Thymus (tissue), 11 donors: ENCODE measurements around the gene FDX1. TPM values are rescaled to one million over a fixed set of nuclear protein-coding genes. Genes with fewer than 3 reads are reported as not detected.
"Not testable (repeated sequence)": the region's sequence is repeated elsewhere in the genome, so short reads cannot be mapped to it uniquely, and the experiment has no call there.

ENCODE experiments used
- DNase-seq, 9 donors: peaks; one replicate each; pipeline ENCODE4 v3.0.0-alpha.2; 2013; ENCODE audit warnings: low spot score in 9 of 9, low read depth in 6 of 9, missing footprints in 1 of 9
- H3K27ac ChIP-seq, 2 donors: one replicate each; pipeline ENCODE4 v1.5.1; 2013; ENCODE audit warnings: control low read depth in 1 of 2, low read depth in 1 of 2, low read length in 1 of 2, mild to moderate bottlenecking in 1 of 2, moderate library complexity in 1 of 2
- H3K27me3 ChIP-seq, 2 donors: one replicate each; pipeline ENCODE4 v1.5.1; 2013; ENCODE audit warnings: low read length in 1 of 2; ENCODE audit not compliant: control insufficient read depth in 2 of 2, insufficient read depth in 1 of 2
- H3K36me3 ChIP-seq, 2 donors: one replicate each; pipeline ENCODE4 v1.5.1; 2013; ENCODE audit warnings: low read length in 1 of 2, mild to moderate bottlenecking in 1 of 2, moderate library complexity in 1 of 2; ENCODE audit not compliant: control insufficient read depth in 2 of 2, insufficient read depth in 2 of 2
- H3K4me1 ChIP-seq, 2 donors: one replicate each; pipeline ENCODE4 v1.5.1; 2013; ENCODE audit warnings: low read length in 2 of 2; ENCODE audit not compliant: control insufficient read depth in 2 of 2, insufficient read depth in 2 of 2
- H3K4me3 ChIP-seq, 2 donors: one replicate each; pipeline ENCODE4 v1.5.1; 2013; ENCODE audit warnings: low read length in 2 of 2, control low read depth in 1 of 2, mild to moderate bottlenecking in 1 of 2
- H3K9me3 ChIP-seq, 2 donors: one replicate each; pipeline ENCODE4 v1.5.1; 2013; ENCODE audit warnings: low read length in 1 of 2, mild to moderate bottlenecking in 1 of 2; ENCODE audit not compliant: control insufficient read depth in 2 of 2, insufficient read depth in 1 of 2
- WGBS: extraction: QIAGEN DNeasy Blood & Tissue Kit; methylation state at CpG from one replicate; pipeline ENCODE4 v1.1.7; 2013; 5-methylcytosine and 5-hydroxymethylcytosine counted together
- polyA plus RNA-seq: library from polyadenylated mRNA; stranded (reverse); fragments of 200-250 nt; gene quantifications from one replicate; pipeline ENCODE4 v1.2.3, GENCODE V29; 2013
- total RNA-seq: library from RNA; stranded (reverse); fragments of 120-200 nt; gene quantifications from one replicate; pipeline ENCODE4 v1.2.4, GENCODE V29; 2013
- donor health status: healthy.

FDX1 gene
- total and polyA plus RNA-seq, 2 donors, result 13.7 to 23.9 TPM

- H3K4me3 ChIP-seq, result no peak overlapping the region
- peaks cover 0 to 5% of the 10 kb centered on the region in 2 donors for H3K9me3 ChIP-seq
- no peak for DNase-seq
- 96% methylated on average over 5 of the region's 5 CpGs for WGBS
- H3K27ac ChIP-seq, result no peak overlapping the region
- no peaks in the 10 kb centered on the region for H3K27me3 ChIP-seq
- no peaks in the 10 kb centered on the region for H3K4me1 ChIP-seq
- H3K36me3 ChIP-seq, result no peaks in the 10 kb centered on the region
These were observed 22.4 kb upstream of the FDX1 start for GRCh38 chr11:110407315-110407714.

- Histone ChIP-seq H3K4me3 (no peak overlapping the region), H3K9me3 (peaks cover 0 to 5% of the 10 kb centered on the region in 2 donors), H3K4me1 (no peaks in the 10 kb centered on the region), H3K36me3 (no peaks in the 10 kb centered on the region), H3K27ac (no peak overlapping the region), H3K27me3 (no peaks in the 10 kb centered on the region)
- WGBS, result 91% methylated on average over 3 of the region's 3 CpGs
- no peak for DNase-seq
These were observed 20.6 kb upstream of the FDX1 start for GRCh38 chr11:110409174-110409573.

DNA sequence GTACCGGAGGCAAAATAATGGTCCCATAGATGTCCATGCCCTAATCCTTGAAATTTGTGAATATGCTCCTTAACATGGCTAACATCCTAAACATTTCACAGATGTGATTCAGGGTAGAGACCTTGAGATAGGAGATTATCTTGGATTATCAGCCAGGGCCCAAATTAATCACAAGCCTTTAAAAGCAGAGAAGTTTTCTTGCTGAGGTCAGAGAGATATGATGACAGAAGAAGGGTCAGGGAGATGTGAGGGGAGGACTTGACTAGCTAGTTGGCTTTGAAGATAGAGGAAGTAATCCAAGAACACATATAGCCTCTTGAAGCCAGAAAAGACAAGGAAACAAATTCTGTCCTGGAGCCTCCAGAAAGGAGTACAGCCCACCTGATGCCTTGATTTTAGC, 19.1 kb upstream of the FDX1 start:
- no peak overlapping the region for H3K27ac ChIP-seq
- DNase-seq, result no peak
- no peaks in the 10 kb centered on the region for H3K36me3 ChIP-seq
- peaks cover 0 to 5% of the 10 kb centered on the region in 2 donors for H3K9me3 ChIP-seq
- no peak overlapping the region for H3K4me3 ChIP-seq
- H3K27me3 ChIP-seq, result no peaks in the 10 kb centered on the region
- WGBS, result 96% methylated on average over 1 of the region's 1 CpG
- H3K4me1 ChIP-seq, result no peaks in the 10 kb centered on the region

GRCh38 chr11:110415081-110415480, 14.7 kb upstream of the FDX1 start:
- H3K36me3 ChIP-seq, result no peaks in the 10 kb centered on the region
- no peaks in the 10 kb centered on the region for H3K4me1 ChIP-seq
- H3K9me3 ChIP-seq, result peaks cover 0 to 4% of the 10 kb centered on the region in 2 donors
- no peak overlapping the region for H3K4me3 ChIP-seq
- 99% methylated on average over 2 of the region's 2 CpGs for WGBS
- no peaks in the 10 kb centered on the region for H3K27me3 ChIP-seq
- no peak overlapping the region for H3K27ac ChIP-seq
- DNase-seq, result no peak

- H3K4me3 ChIP-seq, H3K36me3 ChIP-seq, DNase-seq, H3K4me1 ChIP-seq, H3K27ac ChIP-seq, H3K27me3 ChIP-seq, H3K9me3 ChIP-seq: not testable (repeated sequence)
- 83% methylated on average over 6 of the region's 6 CpGs for WGBS
These were observed 8.1 kb upstream of the FDX1 start for GRCh38 chr11:110421658-110422057.

GRCh38 chr11:110422306-110422905, 7.3 kb upstream of the FDX1 start:
- H3K9me3 ChIP-seq, result no peaks in the 10 kb centered on the region
- H3K36me3 ChIP-seq, result no peaks in the 10 kb centered on the region
- no peaks in the 10 kb centered on the region for H3K4me1 ChIP-seq
- DNase-seq, result no peak
- no peaks in the 10 kb centered on the region for H3K27me3 ChIP-seq
- over 99% methylated on average over 2 of the region's 2 CpGs for WGBS
- H3K4me3 ChIP-seq, result no peak overlapping the region
- H3K27ac ChIP-seq, result no peak overlapping the region

- WGBS, result 96% methylated on average over 3 of the region's 3 CpGs
These were observed 4.8 kb upstream of the FDX1 start for GRCh38 chr11:110424775-110425444.

DNA sequence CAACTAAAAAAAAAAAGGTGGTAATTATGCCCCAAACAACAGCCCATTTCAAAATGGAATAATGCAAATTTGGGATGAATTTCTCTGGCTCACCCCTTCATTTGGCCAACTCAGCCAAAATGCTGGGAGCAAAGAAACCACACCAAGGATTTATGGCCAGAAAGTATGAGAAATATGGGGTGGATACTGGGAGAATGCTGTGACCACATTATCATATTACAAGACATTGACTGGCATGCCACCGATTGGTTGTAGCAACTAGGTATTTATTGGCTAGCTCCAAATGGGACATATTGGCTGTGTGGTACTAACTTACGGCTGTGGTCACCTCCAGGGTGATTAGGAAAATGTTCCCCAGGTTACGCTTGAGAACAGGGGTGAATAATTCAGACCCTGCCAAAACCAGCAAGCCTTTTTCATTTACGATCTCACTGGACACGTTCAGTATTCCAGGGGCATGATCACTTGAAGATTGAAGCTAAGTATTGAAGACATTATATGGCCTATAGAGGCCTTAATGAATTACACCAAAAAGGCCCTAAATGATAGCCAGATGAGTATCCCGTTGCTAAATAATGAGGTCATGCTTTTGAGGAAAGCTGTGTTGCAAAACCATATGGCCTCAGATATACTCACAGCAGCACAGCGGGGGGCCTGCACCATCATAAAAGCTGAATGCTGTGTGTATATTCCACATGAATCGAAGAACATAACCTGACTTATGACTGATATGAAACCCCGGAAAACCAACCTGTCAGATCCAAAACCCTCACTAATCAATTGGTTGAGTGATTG, 3.8 kb upstream of the FDX1 start:
- no peaks in the 10 kb centered on the region for H3K36me3 ChIP-seq
- no peak overlapping the region for H3K4me3 ChIP-seq
- DNase-seq, result no peak
- H3K4me1 ChIP-seq, result peaks cover 0 to 15% of the 10 kb centered on the region in 2 donors
- H3K27me3 ChIP-seq, result no peaks in the 10 kb centered on the region
- 90% methylated on average over 9 of the region's 9 CpGs for WGBS
- H3K9me3 ChIP-seq, result no peaks in the 10 kb centered on the region
- no peak overlapping the region for H3K27ac ChIP-seq

More at GRCh38 chr11:110424775-110425444, 4.8 kb upstream of the FDX1 start:
- Histone ChIP-seq H3K36me3 (no peaks in the 10 kb centered on the region), H3K4me1 (peaks cover 0 to 11% of the 10 kb centered on the region in 2 donors), H3K9me3 (no peaks in the 10 kb centered on the region), H3K27me3 (no peaks in the 10 kb centered on the region), H3K4me3 (no peak overlapping the region), H3K27ac (no peak overlapping the region)
- DNase-seq, result no peak

DNA sequence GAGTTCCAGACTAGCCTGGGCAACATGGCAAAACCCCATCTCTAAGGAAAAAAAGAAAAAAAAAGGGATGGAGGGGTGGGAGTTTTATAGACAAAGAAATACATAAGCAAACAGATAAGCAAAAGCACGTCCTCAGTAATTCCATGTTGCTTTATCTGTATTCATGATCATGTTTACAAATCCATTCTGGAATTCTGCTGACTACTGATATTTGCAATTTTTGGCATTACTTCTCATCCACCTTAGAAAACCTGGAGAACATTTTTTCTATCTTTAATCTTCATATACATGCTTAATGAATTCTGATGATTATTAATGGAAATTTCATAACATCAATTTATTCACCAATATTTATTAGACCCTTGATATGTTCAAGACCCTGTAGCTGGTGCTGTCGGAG, 1.7 kb upstream of the FDX1 start:
- Histone ChIP-seq H3K4me1 (peaks cover 5 to 21% of the 10 kb centered on the region in 2 donors), H3K36me3 (no peaks in the 10 kb centered on the region), H3K27ac (no peak overlapping the region), H3K4me3 (no peak overlapping the region), H3K9me3 (no peaks in the 10 kb centered on the region), H3K27me3 (no peaks in the 10 kb centered on the region)
- 97% methylated on average over 2 of the region's 2 CpGs for whole genome bisulfite sequencing
- DNase-seq, result no peak
